HepG2 (cell line): ENCODE measurements around the gene DAD1. TPM values are rescaled to one million over a fixed set of nuclear protein-coding genes. Genes with fewer than 3 reads are reported as not detected.
A peak's percentile ranks its signal among the peaks of the same experiment; 100 is the strongest.

Source experiments
- ATAC-seq: fragments of 200-7000 bp; cut with Tn5 transposase; 3 replicates; pipeline ENCODE4 v1.9.1; 2020; ENCODE audit warnings: mild to moderate bottlenecking, moderate library complexity
- Bru-seq: library from RNA; stranded (reverse); fragments of 400-500 nt; gene quantifications from one replicate; lab custom pipeline; 2021; lab: Mats Ljungman, UMichigan
- BruChase-seq, 2 experiments: library from RNA; stranded (reverse); fragments of 400-500 nt; gene quantifications; one replicate each; lab custom pipeline; 2021; lab: Mats Ljungman, UMichigan
- BruUV-seq: library from RNA; stranded (reverse); fragments of 400-500 nt; replicated peaks from 2 replicates; lab custom pipeline; 2021; lab: Mats Ljungman, UMichigan
- CTCF ChIA-PET: fragments of 300-600 bp; formaldehyde crosslinking; extraction: SDS; loops from one replicate; lab custom pipeline; 2021; ENCODE audit warnings: low total read pairs, inconsistent platforms, low intra/inter-chr PET ratio; lab: Yijun Ruan, JAX
- POLR2A ChIA-PET: fragments of 350-600 bp; sonication (Branson Sonifier 250); formaldehyde crosslinking; loops from one replicate; lab custom pipeline; 2020; ENCODE audit warnings: antibody characterized with exemption, inconsistent platforms; lab: Yijun Ruan, JAX
- DNase-seq: peaks from one replicate; pipeline ENCODE4 v3.0.0-alpha.2; 2015; ENCODE audit warnings: low spot score
- FAIRE-seq: peaks from 3 replicates; lab custom pipeline; 2011; peaks lifted over from hg19 to GRCh38; lab: Jason Lieb, UNC
- H2AFZ ChIP-seq: one replicate; pipeline ENCODE4 v1.6.1; 2011; ENCODE audit warnings: low read length, inconsistent platforms
- H3K27ac ChIP-seq: fragments of 300-600 bp; 3 replicates; pipeline ENCODE4 v1.8.0; 2011; ENCODE audit warnings: mixed run types, mild to moderate bottlenecking, mixed read lengths, low read length, inconsistent platforms; ENCODE audit not compliant: insufficient read depth; ENCODE audit errors: extremely low read length
- H3K27me3 ChIP-seq, 2 experiments: fragments of 200-600 bp in 1 of 2; 2 replicates in 1 of 2; 3 replicates in 1 of 2; pipeline versions ENCODE4 v1.6.0 to v1.8.0; 2011; ENCODE audit warnings: low read length in 2 of 2, mild to moderate bottlenecking in 2 of 2, moderate library complexity in 2 of 2, inconsistent platforms in 1 of 2; ENCODE audit not compliant: insufficient read depth in 2 of 2, control insufficient read depth in 1 of 2
- H3K36me3 ChIP-seq, 2 experiments: fragments of 200-600 bp in 1 of 2; replicated peaks in 1 of 2; 2 replicates in 1 of 2; 3 replicates in 1 of 2; pipeline versions ENCODE4 v1.5.1 to v1.8.0; 2011; ENCODE audit warnings: low read length in 2 of 2, inconsistent platforms in 1 of 2; ENCODE audit not compliant: insufficient read depth in 2 of 2, control insufficient read depth in 1 of 2
- H3K4me1 ChIP-seq: 2 replicates; pipeline ENCODE4 v1.5.1; 2012; ENCODE audit warnings: low read length, inconsistent platforms; ENCODE audit not compliant: insufficient read depth
- H3K4me2 ChIP-seq: 2 replicates; pipeline ENCODE4 v1.6.0; 2011; ENCODE audit warnings: low read depth, low read length, inconsistent platforms
- H3K4me3 ChIP-seq, 3 experiments: fragments of 200-600 bp in 1 of 3; sonication (generic), shearing (Covaris generic) in 1 of 3; replicated peaks in 1 of 3; 2 replicates each; pipeline ENCODE4 v1.5.1; 2011 to 2016; ENCODE audit warnings: low read length in 3 of 3, inconsistent platforms in 2 of 3, low read depth in 2 of 3, mild to moderate bottlenecking in 2 of 3, control low read depth in 1 of 3, mixed read lengths in 1 of 3; ENCODE audit not compliant: insufficient read depth in 1 of 3
- H3K79me2 ChIP-seq: one replicate; pipeline ENCODE4 v1.6.1; 2011; ENCODE audit warnings: low read length, inconsistent platforms; ENCODE audit not compliant: insufficient read depth
- H3K9ac ChIP-seq: 2 replicates; pipeline ENCODE4 v1.6.0; 2011; ENCODE audit warnings: mild to moderate bottlenecking, low read depth, low read length, inconsistent platforms; ENCODE audit not compliant: insufficient read depth
- H3K9me3 ChIP-seq: 2 replicates; pipeline ENCODE4 v1.5.1; 2012; ENCODE audit warnings: mild to moderate bottlenecking, low read length
- H4K20me1 ChIP-seq: 2 replicates; pipeline ENCODE4 v1.6.0; 2011; ENCODE audit warnings: inconsistent platforms, mild to moderate bottlenecking, low read length, moderate library complexity; ENCODE audit not compliant: insufficient read depth
- ATF7-NPFF ChIP-seq: sonication (generic); formaldehyde crosslinking; IDR thresholded peaks from 2 replicates; pipeline ENCODE4 v1.8.1; 2023; ENCODE audit warnings: mild to moderate bottlenecking, low read depth, missing genetic modification reagents, moderate library complexity
- MIER2 ChIP-seq: IDR thresholded peaks from 2 replicates; pipeline ENCODE4 v1.6.1; 2016; ENCODE audit warnings: missing biosample characterization, missing genetic modification reagents
- PPARG ChIP-seq: conservative IDR thresholded peaks from 2 replicates; pipeline ENCODE4 v1.6.1; 2016; ENCODE audit warnings: missing biosample characterization, missing genetic modification reagents
- SMAD1 ChIP-seq: sonication (generic); formaldehyde crosslinking; IDR thresholded peaks from 2 replicates; pipeline ENCODE4 v1.4.0; 2020; ENCODE audit warnings: missing genetic modification reagents, low read depth, mild to moderate bottlenecking, borderline replicate concordance
- TCF7L2 ChIP-seq: IDR thresholded peaks from 2 replicates; pipeline ENCODE4 v1.6.1; 2011; ENCODE audit warnings: mild to moderate bottlenecking, low read depth, low read length, moderate library complexity
- TOE1 ChIP-seq: sonication (generic); formaldehyde crosslinking; IDR thresholded peaks from 2 replicates; pipeline ENCODE4 v1.4.0; 2020; ENCODE audit warnings: mild to moderate bottlenecking, missing genetic modification reagents
- TRIM24 ChIP-seq: sonication (generic); formaldehyde crosslinking; IDR thresholded peaks from 2 replicates; pipeline ENCODE4 v1.8.0; 2022; ENCODE audit warnings: mild to moderate bottlenecking, missing genetic modification reagents
- ZHX1 ChIP-seq: sonication (generic); formaldehyde crosslinking; IDR thresholded peaks from 2 replicates; pipeline ENCODE4 v1.8.1; 2022; ENCODE audit warnings: low read depth, mild to moderate bottlenecking, missing genetic modification reagents
- ZMYM3 ChIP-seq: sonication (generic); formaldehyde crosslinking; IDR thresholded peaks from 2 replicates; pipeline ENCODE4 v1.5.1; 2020; ENCODE audit warnings: mild to moderate bottlenecking, missing genetic modification reagents
- ZNF256 ChIP-seq: sonication (generic); formaldehyde crosslinking; conservative IDR thresholded peaks from 2 replicates; pipeline ENCODE4 v1.4.0; 2020; ENCODE audit warnings: missing genetic modification reagents
- ZNF329 ChIP-seq: sonication (generic); formaldehyde crosslinking; IDR thresholded peaks from 2 replicates; pipeline ENCODE4 v1.9.0; 2021; ENCODE audit warnings: low read depth, mild to moderate bottlenecking, missing genetic modification reagents
- ZNF331 ChIP-seq: sonication (generic); formaldehyde crosslinking; IDR thresholded peaks from 2 replicates; pipeline ENCODE4 v1.4.0; 2020; ENCODE audit warnings: missing genetic modification reagents
- ZNF598 ChIP-seq: sonication (generic); formaldehyde crosslinking; IDR thresholded peaks from 2 replicates; pipeline ENCODE4 v1.5.1; 2020; ENCODE audit warnings: mild to moderate bottlenecking, missing genetic modification reagents, borderline replicate concordance
- ZNF772 ChIP-seq: sonication (generic); formaldehyde crosslinking; IDR thresholded peaks from 2 replicates; pipeline ENCODE4 v1.5.0; 2020; ENCODE audit warnings: mild to moderate bottlenecking, missing genetic modification reagents
- ZNF792 ChIP-seq: IDR thresholded peaks from 2 replicates; pipeline ENCODE4 v1.6.1; 2016
- WGBS: methylation state at CpG from one replicate; pipeline ENCODE4 v1.1.6; 2017; ENCODE audit warnings: low lambda C conversion rate; 5-methylcytosine and 5-hydroxymethylcytosine counted together
- in situ Hi-C: cut with HindIII; loops from 2 replicates; pipeline ENCODE4 v1.10.0; 2017; ENCODE audit warnings: low pct_unique_long_range_greater_than_20kb; ENCODE audit not compliant: extremely low pct_ligation_motif_present
- intact Hi-C: fragments of 100-400 bp; cut with micrococcal nuclease; formaldehyde crosslinking; loops from one replicate; pipeline ENCODE4 v1.10.0; 2022; ENCODE audit not compliant: unreplicated experiment
- long read RNA-seq, 2 experiments: library from RNA in 1 of 2; library from polyadenylated mRNA in 1 of 2; stranded (forward) in 1 of 2; unstranded in 1 of 2; transcript quantifications; one replicate each; pipeline ENCODE4 v2.0.0, GENCODE V29; 2019 to 2022
- polyA minus RNA-seq, 3 experiments: library from RNA; depleted of rRNA, polyadenylated mRNA; stranded (reverse); fragments of >200 nt; gene quantifications; 2 replicates each; pipeline ENCODE4 v1.2.3, GENCODE V29; 2011; ENCODE audit warnings: low replicate concordance in 1 of 3
- polyA plus RNA-seq, 8 experiments: library from polyadenylated mRNA; depleted of rRNA in 3 of 8; stranded (reverse) in 7 of 8; unstranded in 1 of 8; fragments of >200 nt; fragmentation: Illumina TruSeq in 4 of 8; extraction: Trizol in 4 of 8; gene quantifications; 2 replicates each; pipeline versions ENCODE4 v1.2.1 to v1.2.3, GENCODE V29; 2011 to 2016; ENCODE audit warnings: low read depth in 4 of 8, missing spikeins in 1 of 8, mixed read lengths in 1 of 8; ENCODE audit not compliant: insufficient read depth in 1 of 8
- total RNA-seq, 5 experiments: library from RNA; depleted of rRNA; stranded (reverse); fragments of >200 nt; fragmentation: Illumina TruSeq; extraction: Trizol; gene quantifications; 2 replicates each; pipeline ENCODE4 v1.2.3, GENCODE V29; 2016; ENCODE audit warnings: low read depth in 1 of 5

DAD1 gene
- total RNA-seq (2016; rRNA removed; fragmentation: Illumina TruSeq; extraction: Trizol) = 385 and 558 TPM in 2 replicates
- total RNA-seq (2016; cell fraction: cytosol; rRNA removed; fragmentation: Illumina TruSeq; extraction: Trizol; ENCODE audit: low read depth) = 148 and 149 TPM in 2 replicates
- 449 and 577 TPM in 2 replicates for total RNA-seq (2016; cell fraction: insoluble cytoplasmic fraction; rRNA removed; fragmentation: Illumina TruSeq; extraction: Trizol)
- 133 and 150 TPM in 2 replicates for total RNA-seq (2016; cell fraction: membrane; rRNA removed; fragmentation: Illumina TruSeq; extraction: Trizol)
- total RNA-seq (2016; cell fraction: nucleus; rRNA removed; fragmentation: Illumina TruSeq; extraction: Trizol) = 382 and 439 TPM in 2 replicates
- polyA plus RNA-seq (2011; rRNA removed) = 508 and 626 TPM in 2 replicates
- 1,110 and 1,232 TPM in 2 replicates for polyA plus RNA-seq (2011; cell fraction: cytosol; rRNA removed)
- polyA plus RNA-seq (2011; cell fraction: nucleus; rRNA removed) = 187 and 222 TPM in 2 replicates
- polyA plus RNA-seq (2012) = 327 and 493 TPM in 2 replicates
- polyA plus RNA-seq (2016; cell fraction: cytosol; fragmentation: Illumina TruSeq; extraction: Trizol; ENCODE audit: low read depth) = 141 and 152 TPM in 2 replicates
- polyA plus RNA-seq (2016; cell fraction: insoluble cytoplasmic fraction; fragmentation: Illumina TruSeq; extraction: Trizol; ENCODE audit: low read depth) = 395 and 434 TPM in 2 replicates
- 122 and 125 TPM in 2 replicates for polyA plus RNA-seq (2016; cell fraction: membrane; fragmentation: Illumina TruSeq; extraction: Trizol; ENCODE audit: low read depth)
- 602 and 624 TPM in 2 replicates for polyA plus RNA-seq (2016; cell fraction: nucleus; fragmentation: Illumina TruSeq; extraction: Trizol; ENCODE audit: insufficient read depth, low read depth)
- 261 and 460 TPM in 2 replicates for polyA minus RNA-seq (2011; rRNA and poly(A)+ RNA removed; ENCODE audit: low replicate concordance)
- polyA minus RNA-seq (2011; cell fraction: cytosol; rRNA and poly(A)+ RNA removed) = 132 TPM in 2 replicates
- polyA minus RNA-seq (2011; cell fraction: nucleus; rRNA and poly(A)+ RNA removed) = 79.2 and 94.7 TPM in 2 replicates
- Bru-seq, nascent RNA = percentile 94 among the genes with signal in this experiment
- percentile 87 among the genes with signal in this experiment for BruChase-seq, experiment 1, labeled RNA remaining after a 6-hour chase
- percentile 86 among the genes with signal in this experiment for BruChase-seq, experiment 2, labeled RNA remaining after a 2-hour chase
- long read RNA-seq, experiment 1, transcript DAD1-201 (3 exons, 731 nt) = major isoform, 534 of 554 reads
- long read RNA-seq, experiment 1, partial matches to known transcripts = 12 of 554 reads
- long read RNA-seq, experiment 1, other reads (novel, unspliced or antisense) = 4 of 554 reads
- long read RNA-seq, experiment 2, transcript DAD1-201 (3 exons, 731 nt) = major isoform, 561 of 604 reads
- long read RNA-seq, experiment 2, partial matches to known transcripts = 26 of 604 reads
- long read RNA-seq, experiment 2, other reads (novel, unspliced or antisense) = 15 of 604 reads

- H3K9ac ChIP-seq = peak within 1 kb of the TSS; percentile 90
- H3K4me2 ChIP-seq = peak within 1 kb of the TSS; percentile 93
- DNase-seq (peak; percentile 100), ATAC-seq (peak; percentile 98), FAIRE-seq (peak; percentile 99)
- peaks cover 52% of the 10 kb centered on the region for H3K4me1 ChIP-seq
- POLR2A ChIA-PET = interaction anchor here (0.6 to 4.0 kb wide), 61 partner anchors 10 to 1853 kb away, joined by 3 to 139 read pairs (median 4); partner anchors contain the start of genes ABHD4, ACIN1, AJUBA and C14orf119
- peak within 1 kb of the TSS; percentile 89 for H2AFZ ChIP-seq
- H3K4me3 ChIP-seq = peak within 1 kb of the TSS; percentile 85 to 92 (median 86)
- in situ Hi-C loops (loop anchor here (25.0 kb wide), 1 partner anchor 1523 kb away; the partner anchor contains the start of genes DCAF11 and NRL), intact Hi-C loops (loop anchor here (1.0 to 10.0 kb wide), 5 partner anchors 9 to 1856 kb away; partner anchors contain the start of genes ABHD4 and SDR39U1)
- H3K36me3 ChIP-seq = peaks cover 2 to 10% of the 10 kb centered on the region in 2 experiments
- H3K9me3 ChIP-seq = no peaks in the 10 kb centered on the region
- peak within 1 kb of the TSS; percentile 80 for H3K27ac ChIP-seq
- CTCF ChIA-PET = interaction anchor here (2.3 to 2.8 kb wide), 2 partner anchors 19 to 32 kb away, joined by 16 to 21 read pairs; no protein-coding TSS in a partner anchor
- TSS peak; percentile 89 for BruUV-seq
- H4K20me1 ChIP-seq = no peaks in the 10 kb centered on the region
- under 1% methylated on average over 42 of the region's 44 CpGs for WGBS
- peaks cover 0 to 23% of the 10 kb centered on the region in 2 experiments; a peak in 2 of 5 replicates for H3K27me3 ChIP-seq
- peaks cover 43% of the 10 kb centered on the region for H3K79me2 ChIP-seq
- no peak; the same call in 1 of the 2 replicates for TF ChIP-seq ZNF329 (CRISPR knock-in tag)
- peak; percentile 50; the same call in 1 of the 2 replicates for TF ChIP-seq ZNF331
- TF ChIP-seq SMAD1 (CRISPR knock-in tag) = peak; percentile 69; the same call in 1 of the 2 replicates
- no peak; the same call in 1 of the 2 replicates for TF ChIP-seq ZHX1 (CRISPR knock-in tag)
- peak; percentile 22; the same call in 1 of the 2 replicates for TF ChIP-seq MIER2
- TF ChIP-seq ZMYM3 (CRISPR knock-in tag) = peak; percentile 86; the same call in 1 of the 2 replicates
- no peak; the same call in 1 of the 2 replicates for TF ChIP-seq ZNF256
- peak; percentile 78; the same call in 1 of the 2 replicates for TF ChIP-seq ZNF772
- TF ChIP-seq PPARG (CRISPR knock-in tag) = peak; percentile 42
- TF ChIP-seq TOE1 (CRISPR knock-in tag) = peak; percentile 77
- TF ChIP-seq ATF7-NPFF (CRISPR knock-in tag) = peak; percentile 54; the same call in 1 of the 2 replicates
- TF ChIP-seq ZNF792 (CRISPR knock-in tag) = 0 out of 2 replicates have a peak, but pooled peaks have one; percentile 72
- peak; percentile 96; the same call in 1 of the 2 replicates for TF ChIP-seq ZNF598 (CRISPR knock-in tag)
- no peak for TF ChIP-seq TCF7L2
- TF ChIP-seq TRIM24 (CRISPR knock-in tag) = no peak
Measured at GRCh38 chr14:22589096-22589839, at the start of gene DAD1. Gene DAD1, minus strand, starts transcription at chr14:22589224. Its CDS starts 67 bp downstream, at chr14:22589157.
